Bronchial epithelial cell (primary cell): ENCODE data around the gene VEPH1. TPM values are rescaled to one million over a fixed set of nuclear protein-coding genes. Genes with fewer than 3 reads are reported as not detected.

Experiments used
- DNase-seq: peaks from one replicate; pipeline ENCODE4 v3.0.0-alpha.2; 2010; ENCODE audit warnings: low read depth
- FAIRE-seq: peaks from 2 replicates; lab custom pipeline; 2011; peaks lifted over from hg19 to GRCh38; lab: Jason Lieb, UNC
- H3K27me3 ChIP-seq: 2 replicates; pipeline ENCODE4 v1.5.1; 2011; ENCODE audit warnings: low read length; ENCODE audit not compliant: control insufficient read depth, insufficient read depth
- H3K36me3 ChIP-seq: 2 replicates; pipeline ENCODE4 v1.5.1; 2011; ENCODE audit warnings: low read length; ENCODE audit not compliant: control insufficient read depth, insufficient read depth
- H3K4me3 ChIP-seq: 2 replicates; pipeline ENCODE4 v1.5.1; 2011; ENCODE audit warnings: mild to moderate bottlenecking, low read depth, low read length, control low read depth
- CTCF ChIP-seq: IDR thresholded peaks from 2 replicates; pipeline ENCODE4 v1.5.1; 2011; ENCODE audit warnings: mild to moderate bottlenecking, moderate library complexity, low read length, control low read depth, inconsistent platforms; ENCODE audit not compliant: insufficient read depth, severe bottlenecking
- total RNA-seq: library from RNA; depleted of rRNA; stranded (reverse); fragments of >200 nt; gene quantifications from 2 replicates; pipeline ENCODE4 v1.2.1, GENCODE V29; 2014

VEPH1 gene
- total RNA-seq, 1 donor from 2014 or later, result 1.3 TPM

GRCh38 chr3:157311633-157312375, 191.4 kb downstream of the VEPH1 start:
- TF ChIP-seq CTCF, result no peak
- Histone ChIP-seq H3K36me3 (no peaks in the 10 kb centered on the region), H3K4me3 (no peak overlapping the region), H3K27me3 (no peaks in the 10 kb centered on the region)
- FAIRE-seq, result no peak
- peak; percentile 18 for DNase-seq

GRCh38 chr3:157310329-157311052, 192.7 kb downstream of the VEPH1 start:
- FAIRE-seq, result no peak
- TF ChIP-seq CTCF, result no peak
- Histone ChIP-seq H3K4me3 (no peak overlapping the region), H3K36me3 (no peaks in the 10 kb centered on the region), H3K27me3 (no peaks in the 10 kb centered on the region)
- no peak for DNase-seq

- Histone ChIP-seq H3K36me3 (no peaks in the 10 kb centered on the region), H3K27me3 (no peaks in the 10 kb centered on the region), H3K4me3 (no peak overlapping the region)
- DNase-seq (no peak), FAIRE-seq (no peak)
- TF ChIP-seq CTCF, result no peak
Measured at GRCh38 chr3:157306502-157306901, 196.7 kb downstream of the VEPH1 start.

GRCh38 chr3:157305392-157305791, 197.8 kb downstream of the VEPH1 start:
- no peak for DNase-seq
- TF ChIP-seq CTCF, result no peak
- Histone ChIP-seq H3K27me3 (no peaks in the 10 kb centered on the region), H3K36me3 (no peaks in the 10 kb centered on the region), H3K4me3 (no peak overlapping the region)
- FAIRE-seq, result no peak

GRCh38 chr3:157301755-157302154, 201.5 kb downstream of the VEPH1 start:
- Histone ChIP-seq H3K27me3 (no peaks in the 10 kb centered on the region), H3K36me3 (no peaks in the 10 kb centered on the region), H3K4me3 (no peak overlapping the region)
- peak; percentile 18 for FAIRE-seq
- DNase-seq, result no peak
- no peak for TF ChIP-seq CTCF
